ENCODE results near the gene NAPA.
A peak's percentile ranks its signal among the peaks of the same experiment; 100 is the strongest.

The NAPA gene

GRCh38 chr19:47450478-47450877 lies 64.4 kb downstream of the NAPA start:
- DNase-seq: no peak

GRCh38 chr19:47448360-47448727 lies 66.5 kb downstream of the NAPA start:
- no peak for DNase-seq

- peak; percentile 77 for DNase-seq
Measured at GRCh38 chr19:47447470-47448359, 67.1 kb downstream of the NAPA start.

GRCh38 chr19:47446534-47447469 lies 68.1 kb downstream of the NAPA start:
- DNase-seq: peak; percentile 29

- peak; percentile 51 for DNase-seq
Measured at GRCh38 chr19:47445937-47446402, 68.9 kb downstream of the NAPA start.

GRCh38 chr19:47445527-47445926 lies 69.3 kb downstream of the NAPA start:
- DNase-seq: no peak

GRCh38 chr19:47444388-47444821 lies 70.5 kb downstream of the NAPA start:
- no peak for DNase-seq

- DNase-seq: no peak
Measured at GRCh38 chr19:47443331-47443730, 71.5 kb downstream of the NAPA start.

GRCh38 chr19:47438793-47439220 lies 76.1 kb downstream of the NAPA start:
- DNase-seq: no peak

Measured in activated CD4-positive, alpha-beta T cell treated with anti-CD3 and anti-CD28 coated beads, Interleukin-10, Interleukin-2, amounts not matched to agents 100 ng/mL and 50 ng/mL, durations not matched to agents 16 hours and 8 hours (primary cell).